22Rv1 (cell line): ENCODE results near the gene LSAMP.
"Not testable (repeated sequence)": the region's sequence is repeated elsewhere in the genome, so short reads cannot be mapped to it uniquely, and the experiment has no call there.

Experiments
- H3K27ac ChIP-seq: fragments of 450-650 bp; 2 replicates; pipeline ENCODE4 v1.5.1; 2017
- ZFX ChIP-seq: fragments of 450-650 bp; IDR thresholded peaks from 2 replicates; pipeline ENCODE4 v1.6.1; 2017; ENCODE audit warnings: antibody characterized with exemption, borderline replicate concordance
- TF ChIP-seq, protein P1 (sequence below): fragments of 450-650 bp; IDR thresholded peaks from 2 replicates; pipeline ENCODE4 v1.5.1; 2017; ENCODE audit warnings: mild to moderate bottlenecking

Gene LSAMP

DNA sequence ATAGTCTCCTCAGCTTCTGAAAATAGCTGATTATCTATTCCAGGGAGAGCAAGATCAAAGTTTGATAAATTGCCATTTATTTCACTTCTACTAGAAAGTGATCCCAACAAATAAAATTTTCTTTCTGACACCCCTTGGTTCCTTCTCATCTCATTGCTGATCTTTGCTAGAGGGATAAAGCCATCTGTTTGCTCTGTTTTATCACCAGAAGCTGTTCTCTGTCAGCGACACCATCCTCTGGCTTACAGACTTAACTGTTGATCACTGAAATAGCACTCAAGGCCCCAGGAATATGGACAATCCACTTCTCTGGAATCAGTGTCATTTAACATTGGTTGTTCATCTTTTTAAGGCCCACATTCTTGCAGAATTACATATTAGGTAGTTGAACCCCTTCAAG, 219.0 kb downstream of the LSAMP start:
- TF ChIP-seq, protein P1, sequence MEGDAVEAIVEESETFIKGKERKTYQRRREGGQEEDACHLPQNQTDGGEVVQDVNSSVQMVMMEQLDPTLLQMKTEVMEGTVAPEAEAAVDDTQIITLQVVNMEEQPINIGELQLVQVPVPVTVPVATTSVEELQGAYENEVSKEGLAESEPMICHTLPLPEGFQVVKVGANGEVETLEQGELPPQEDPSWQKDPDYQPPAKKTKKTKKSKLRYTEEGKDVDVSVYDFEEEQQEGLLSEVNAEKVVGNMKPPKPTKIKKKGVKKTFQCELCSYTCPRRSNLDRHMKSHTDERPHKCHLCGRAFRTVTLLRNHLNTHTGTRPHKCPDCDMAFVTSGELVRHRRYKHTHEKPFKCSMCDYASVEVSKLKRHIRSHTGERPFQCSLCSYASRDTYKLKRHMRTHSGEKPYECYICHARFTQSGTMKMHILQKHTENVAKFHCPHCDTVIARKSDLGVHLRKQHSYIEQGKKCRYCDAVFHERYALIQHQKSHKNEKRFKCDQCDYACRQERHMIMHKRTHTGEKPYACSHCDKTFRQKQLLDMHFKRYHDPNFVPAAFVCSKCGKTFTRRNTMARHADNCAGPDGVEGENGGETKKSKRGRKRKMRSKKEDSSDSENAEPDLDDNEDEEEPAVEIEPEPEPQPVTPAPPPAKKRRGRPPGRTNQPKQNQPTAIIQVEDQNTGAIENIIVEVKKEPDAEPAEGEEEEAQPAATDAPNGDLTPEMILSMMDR, result no peak
- no peak for TF ChIP-seq ZFX
- H3K27ac ChIP-seq, result no peak overlapping the region

DNA sequence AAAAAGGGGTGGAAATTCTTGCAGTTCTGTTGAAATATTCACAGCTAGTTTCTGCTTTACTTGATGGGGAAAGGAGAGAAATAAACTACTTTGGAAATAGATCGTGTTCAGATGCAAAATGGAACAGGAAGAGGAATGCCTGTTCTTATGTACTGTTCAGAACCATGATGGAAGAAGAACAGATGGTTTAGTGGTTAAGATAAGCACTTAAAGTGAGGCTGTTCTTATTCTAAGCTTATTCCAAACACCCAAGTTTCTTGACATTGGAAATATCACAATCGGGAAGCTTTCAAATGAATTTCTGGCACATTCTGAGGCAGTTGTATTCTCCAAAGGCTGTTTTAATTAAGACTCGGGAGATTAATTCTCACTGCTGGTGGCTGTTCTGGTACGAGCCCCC, 228.5 kb downstream of the LSAMP start:
- no peak overlapping the region for H3K27ac ChIP-seq
- TF ChIP-seq, protein P1, result no peak
- TF ChIP-seq ZFX, result no peak

DNA sequence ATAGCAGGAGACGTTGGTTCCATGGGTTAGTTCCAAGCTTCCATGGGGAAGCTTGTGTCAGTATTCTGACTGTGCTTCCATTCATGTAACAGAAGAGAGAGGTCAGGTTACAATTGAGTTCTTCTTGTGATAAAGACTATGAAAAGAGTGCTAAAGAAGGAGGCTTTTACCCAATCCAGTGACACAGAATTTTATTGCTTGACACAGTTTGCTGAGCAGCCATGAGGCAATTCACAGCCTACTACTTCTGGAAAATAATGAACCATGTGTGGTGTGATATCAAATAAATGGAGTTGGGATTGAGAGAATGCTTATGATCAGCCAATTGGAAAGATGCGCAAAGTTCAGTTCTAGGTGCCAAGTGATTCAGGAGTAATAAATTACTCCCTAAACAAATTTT, 233.4 kb downstream of the LSAMP start:
- H3K27ac ChIP-seq, result no peak overlapping the region
- TF ChIP-seq, protein P1, result no peak
- no peak for TF ChIP-seq ZFX

DNA sequence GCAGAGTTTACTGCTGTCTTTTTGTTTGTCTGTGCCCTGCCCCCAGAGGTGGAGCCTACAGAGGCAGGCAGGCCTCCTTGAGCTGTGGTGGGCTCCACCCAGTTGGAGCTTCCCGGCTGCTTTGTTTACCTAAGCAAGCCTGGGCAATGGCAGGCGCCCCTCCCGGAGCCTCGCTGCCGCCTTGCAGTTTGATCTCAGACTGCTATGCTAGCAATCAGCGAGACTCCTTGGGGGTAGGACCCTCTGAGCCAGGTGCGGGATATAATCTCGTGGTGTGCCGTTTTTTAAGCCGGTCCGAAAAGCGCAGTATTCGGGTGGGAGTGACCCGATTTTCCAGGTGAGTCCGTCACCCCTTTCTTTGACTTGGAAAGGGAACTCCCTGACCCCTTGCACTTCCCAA, 236.5 kb downstream of the LSAMP start:
- H3K27ac ChIP-seq, result not testable (repeated sequence)

DNA sequence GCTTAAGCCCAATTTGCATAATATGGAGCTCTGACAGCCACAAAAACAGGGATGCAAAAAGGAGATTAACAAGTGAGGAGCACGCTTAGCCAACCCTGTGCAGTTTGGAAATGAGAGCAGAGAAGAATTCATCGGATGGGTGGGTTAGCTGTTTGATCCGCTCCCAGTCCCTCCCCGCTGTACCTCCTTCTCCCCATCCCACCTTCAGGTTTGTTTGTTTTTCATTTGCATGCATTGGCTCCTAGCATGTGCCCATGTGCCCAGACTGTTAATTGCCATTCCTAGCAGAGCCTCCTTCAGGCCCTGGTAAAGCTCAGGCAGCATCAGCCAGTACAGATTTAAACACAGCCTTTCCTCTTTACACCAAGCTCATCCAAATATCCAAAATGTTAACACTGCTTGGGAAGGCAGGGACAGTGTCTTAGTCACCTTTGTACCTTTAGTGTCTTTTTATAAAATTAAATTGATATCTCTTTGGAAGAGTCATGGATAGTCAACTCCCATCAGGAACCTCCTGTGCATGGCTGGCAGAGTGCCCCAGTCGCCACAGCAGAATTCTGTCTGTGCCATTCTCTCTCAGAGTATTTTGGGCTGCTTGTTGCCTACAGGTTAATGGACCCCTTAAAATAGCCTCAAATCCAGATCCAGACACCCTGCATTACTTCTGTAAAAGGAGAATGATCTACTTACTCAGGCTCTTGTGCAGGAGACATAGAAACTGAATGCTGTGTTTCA, 244.2 kb downstream of the LSAMP start:
- H3K27ac ChIP-seq, result no peak overlapping the region
- TF ChIP-seq, protein P1, result no peak

DNA sequence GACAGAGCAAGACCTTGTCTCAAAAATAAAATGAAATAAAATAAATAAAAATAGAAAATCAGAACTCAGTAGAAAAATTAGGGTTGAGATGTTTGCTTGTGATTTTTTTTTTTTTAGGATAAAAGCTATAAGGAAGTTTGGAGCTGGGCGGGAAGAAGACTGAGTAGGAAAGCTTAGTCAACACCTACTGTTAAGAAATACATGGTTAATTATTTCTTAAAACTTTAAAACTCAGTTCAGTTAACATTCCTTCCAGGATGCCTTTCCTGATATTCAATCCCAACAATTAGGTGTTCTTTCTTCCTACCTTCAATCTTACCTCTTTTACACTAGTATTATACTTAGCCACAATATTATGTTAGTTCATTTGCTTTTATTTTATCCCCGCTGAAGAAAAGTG, 246.2 kb downstream of the LSAMP start:
- no peak overlapping the region for H3K27ac ChIP-seq
- TF ChIP-seq ZFX, result no peak
- TF ChIP-seq, protein P1, result no peak

DNA sequence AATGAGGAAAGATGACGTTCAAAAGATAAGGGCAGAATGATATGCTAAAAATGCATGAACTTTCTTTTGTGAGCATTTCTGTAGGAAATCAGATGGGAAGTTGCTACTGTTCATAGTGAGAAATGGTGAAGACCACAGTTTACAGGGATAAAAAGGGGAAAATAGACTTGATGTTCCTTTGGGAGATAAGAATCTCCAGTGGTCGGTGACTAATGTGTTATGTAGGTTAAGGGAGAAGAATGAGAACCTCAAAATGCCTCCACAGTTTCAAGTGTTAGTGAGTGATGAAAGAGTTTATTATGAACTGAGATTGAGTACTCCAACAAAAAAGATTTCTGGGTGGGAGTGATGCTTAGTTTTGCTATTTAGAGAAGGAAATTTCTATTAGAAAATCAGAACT, 247.2 kb downstream of the LSAMP start:
- TF ChIP-seq ZFX, result no peak
- TF ChIP-seq, protein P1, result no peak

DNA sequence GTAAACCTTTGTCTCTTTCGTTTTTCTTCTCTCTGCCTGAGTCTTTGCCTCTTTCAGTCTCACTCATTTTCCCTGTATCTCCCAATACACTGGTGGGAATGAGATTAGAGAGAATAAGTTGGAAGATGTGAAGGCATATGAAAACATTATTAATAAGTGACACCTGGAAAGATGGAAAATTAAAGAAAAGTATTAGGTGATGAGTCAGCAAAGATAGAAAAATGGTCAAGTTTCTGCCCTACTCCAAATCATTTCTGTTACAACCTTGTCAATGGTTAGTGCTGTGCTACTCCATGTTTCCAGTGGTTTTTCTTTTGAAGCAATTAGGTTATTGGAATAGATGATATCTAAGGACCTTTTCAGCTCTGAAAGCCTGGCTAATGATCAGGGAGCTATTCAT, 252.8 kb downstream of the LSAMP start:
- no peak overlapping the region for H3K27ac ChIP-seq
- no peak for TF ChIP-seq ZFX
- TF ChIP-seq, protein P1, result no peak

More for the DNA sequence above, 247.2 kb downstream of the LSAMP start:
- H3K27ac ChIP-seq, result no peak overlapping the region
